CD4-positive, CD25-positive, alpha-beta regulatory T cell (primary cell): ENCODE measurements around the gene SLC9A9. TPM values are rescaled to one million over a fixed set of nuclear protein-coding genes. Genes with fewer than 3 reads are reported as not detected.

Experiments used
- ATAC-seq, 2 donors: fragments of 150-1000 bp; cut with Tn5 transposase; one replicate each; pipeline ENCODE4 v1.10.0; 2021; ENCODE audit warnings: low read depth in 2 of 2, moderate number of reproducible peaks in 2 of 2, moderate library complexity in 1 of 2
- DNase-seq, 3 donors: peaks; one replicate each; pipeline versions ENCODE4 v3.0.0 to v3.0.0-alpha.2; 2012 to 2022; ENCODE audit warnings: mixed read lengths in 1 of 3
- H3K27ac ChIP-seq: one replicate; pipeline ENCODE4 v1.7.0; 2013; ENCODE audit warnings: mild to moderate bottlenecking, low read length; ENCODE audit not compliant: insufficient read depth, poor library complexity, severe bottlenecking
- H3K27me3 ChIP-seq: one replicate; pipeline ENCODE4 v1.7.0; 2013; ENCODE audit warnings: low read length; ENCODE audit not compliant: control insufficient read depth, insufficient read depth
- H3K36me3 ChIP-seq: one replicate; pipeline ENCODE4 v1.7.0; 2013; ENCODE audit warnings: mild to moderate bottlenecking, low read length, moderate library complexity; ENCODE audit not compliant: control insufficient read depth, insufficient read depth
- H3K4me1 ChIP-seq: 2 replicates; pipeline ENCODE4 v1.7.0; 2013; ENCODE audit warnings: mild to moderate bottlenecking, low read length; ENCODE audit not compliant: insufficient read depth, control insufficient read depth, poor library complexity, severe bottlenecking
- H3K4me3 ChIP-seq: one replicate; pipeline ENCODE4 v1.7.0; 2013; ENCODE audit warnings: low read depth, mild to moderate bottlenecking, low read length, moderate library complexity
- H3K9me3 ChIP-seq, 2 experiments: 1 replicate in 1 of 2; 2 replicates in 1 of 2; pipeline ENCODE4 v1.7.0; 2013; ENCODE audit warnings: low read length in 2 of 2, mild to moderate bottlenecking in 1 of 2, moderate library complexity in 1 of 2; ENCODE audit not compliant: control insufficient read depth in 2 of 2
- H3K27ac Mint-ChIP-seq, 3 donors: one replicate each; pipeline ENCODE4 v1.8.0; 2020 to 2022; ENCODE audit warnings: mild to moderate bottlenecking in 3 of 3, mixed read lengths in 3 of 3, moderate library complexity in 2 of 3
- H3K27me3 Mint-ChIP-seq: one replicate; pipeline ENCODE4 v1.8.0; 2022; ENCODE audit warnings: mild to moderate bottlenecking, mixed read lengths
- H3K36me3 Mint-ChIP-seq: one replicate; pipeline ENCODE4 v1.8.0; 2020; ENCODE audit warnings: mixed read lengths
- H3K4me1 Mint-ChIP-seq, 4 donors: one replicate each; pipeline ENCODE4 v1.8.0; 2020 to 2022; ENCODE audit warnings: mixed read lengths in 4 of 4, mild to moderate bottlenecking in 1 of 4
- H3K4me3 Mint-ChIP-seq, 4 donors: one replicate each; pipeline ENCODE4 v1.8.0; 2020 to 2022; ENCODE audit warnings: mild to moderate bottlenecking in 4 of 4, mixed read lengths in 4 of 4, moderate library complexity in 3 of 4
- H3K9me3 Mint-ChIP-seq, 7 donors: one replicate each; pipeline ENCODE4 v1.8.0; 2020 to 2022; ENCODE audit warnings: mixed read lengths in 7 of 7, mild to moderate bottlenecking in 3 of 7, moderate library complexity in 2 of 7
- polyA plus RNA-seq, 4 donors: library from polyadenylated mRNA; unstranded; fragments of 300-500 nt; fragmentation: Illumina TruSeq; gene quantifications; one replicate each; pipeline ENCODE4 v1.2.3, GENCODE V29; 2021
- total RNA-seq: library from RNA; stranded (reverse); gene quantifications from one replicate; pipeline ENCODE4 v1.2.3, GENCODE V29; 2022

SLC9A9 gene
- total and polyA plus RNA-seq, 5 donors from 2014 or later, result 31.7 to 49.3 (median 46.4) TPM

DNA sequence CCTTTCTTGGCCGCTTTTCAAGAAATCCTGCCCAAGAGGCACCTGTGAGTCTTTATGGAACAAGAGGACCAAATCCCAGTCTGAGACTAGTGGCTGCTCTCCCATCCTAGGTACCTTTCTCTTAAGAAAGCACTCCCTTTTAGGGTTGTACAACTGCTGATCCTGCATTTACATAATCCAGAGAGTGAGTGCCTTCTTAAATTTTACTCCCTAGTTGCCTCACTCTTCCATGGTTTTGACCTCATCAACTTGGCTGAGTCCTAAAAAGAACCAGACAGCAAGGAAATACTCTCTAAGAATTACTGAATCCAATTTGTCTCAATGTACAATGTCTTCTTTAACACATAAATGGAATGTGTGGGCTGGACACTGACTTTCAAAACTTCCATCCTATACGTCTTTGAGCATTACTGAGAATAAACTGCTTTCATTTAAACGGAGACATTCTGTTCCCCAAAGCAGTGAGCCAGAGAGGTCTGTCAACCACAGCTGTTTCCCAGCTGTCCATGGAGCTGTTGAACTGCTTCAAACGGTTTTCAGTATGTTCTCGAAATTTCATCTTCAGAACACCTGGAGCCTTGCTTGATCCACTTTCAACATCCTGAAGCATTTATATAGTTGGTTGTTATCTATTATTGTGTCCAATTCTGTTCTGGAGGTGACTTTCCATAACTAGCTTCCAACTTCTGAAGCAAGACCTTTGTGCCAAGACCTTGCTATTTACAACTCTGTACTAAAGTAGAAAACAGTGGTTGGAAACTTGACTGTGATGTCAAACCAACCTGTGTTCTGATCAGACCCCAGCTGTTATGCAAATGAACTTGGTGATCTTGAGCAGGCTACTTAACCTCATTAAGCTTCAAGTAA lies 179.1 kb downstream of the SLC9A9 start:
- ATAC-seq, result no peak
- peaks cover 2 to 13% (median 5%) of the 10 kb centered on the region in 4 donors for H3K4me1 Mint-ChIP-seq

GRCh38 chr3:143668385-143668784 lies 179.9 kb downstream of the SLC9A9 start:
- Histone ChIP-seq H3K4me1 (no peaks in the 10 kb centered on the region), H3K27ac (no peak overlapping the region), H3K36me3 (peaks cover 5% of the 10 kb centered on the region), H3K4me3 (no peak overlapping the region), H3K9me3 (no peaks in the 10 kb centered on the region), H3K27me3 (no peaks in the 10 kb centered on the region)
- H3K27ac Mint-ChIP-seq, result no peak overlapping the region
- peaks cover 0 to 7% (median 3%) of the 10 kb centered on the region in 7 donors for H3K9me3 Mint-ChIP-seq
- no peak for DNase-seq
- no peak overlapping the region for H3K4me3 Mint-ChIP-seq
- ATAC-seq, result no peak
- no peaks in the 10 kb centered on the region for H3K27me3 Mint-ChIP-seq
- peaks cover 14% of the 10 kb centered on the region for H3K36me3 Mint-ChIP-seq
- H3K4me1 Mint-ChIP-seq, result peaks cover 0 to 11% (median 3%) of the 10 kb centered on the region in 4 donors

More for the DNA sequence above, 179.1 kb downstream of the SLC9A9 start:
- H3K27me3 ChIP-seq, result no peaks in the 10 kb centered on the region
- peaks cover 2% of the 10 kb centered on the region for H3K4me1 ChIP-seq
- no peak overlapping the region for H3K27ac ChIP-seq
- Mint-ChIP-seq H3K27ac (no peak overlapping the region), H3K27me3 (no peaks in the 10 kb centered on the region), H3K9me3 (peaks cover 0 to 5% (median 3%) of the 10 kb centered on the region in 7 donors), H3K4me3 (no peak overlapping the region), H3K36me3 (peaks cover 7% of the 10 kb centered on the region)
- DNase-seq, result no peak
- no peak overlapping the region for H3K4me3 ChIP-seq
- H3K9me3 ChIP-seq, result no peaks in the 10 kb centered on the region
- peaks cover 5% of the 10 kb centered on the region for H3K36me3 ChIP-seq

DNA sequence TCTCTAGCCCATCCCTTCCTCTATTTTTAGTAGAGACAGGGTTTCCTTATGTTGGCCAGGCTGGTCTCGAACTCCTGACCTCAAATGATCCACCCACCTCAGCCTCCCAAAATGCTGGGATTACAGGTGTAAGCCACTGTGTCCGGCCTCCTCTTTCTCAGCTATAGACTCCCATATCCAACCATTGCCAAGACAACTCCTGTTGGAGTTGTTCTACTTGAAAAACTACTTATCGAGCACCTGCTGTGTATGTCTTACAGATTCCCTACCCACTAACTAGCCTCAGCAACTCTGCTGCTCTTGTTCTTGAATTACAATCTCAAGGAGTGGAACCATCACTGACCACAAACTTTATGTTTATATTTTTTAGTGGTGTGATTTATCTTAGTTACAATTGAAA lies 186.6 kb downstream of the SLC9A9 start:
- no peak overlapping the region for H3K27ac Mint-ChIP-seq
- Histone ChIP-seq H3K4me3 (no peak overlapping the region), H3K4me1 (no peaks in the 10 kb centered on the region), H3K9me3 (no peaks in the 10 kb centered on the region), H3K27me3 (no peaks in the 10 kb centered on the region), H3K27ac (no peak overlapping the region), H3K36me3 (no peaks in the 10 kb centered on the region)
- no peaks in the 10 kb centered on the region for H3K4me1 Mint-ChIP-seq
- no peaks in the 10 kb centered on the region for H3K27me3 Mint-ChIP-seq
- ATAC-seq, result no peak
- H3K36me3 Mint-ChIP-seq, result peaks cover 30% of the 10 kb centered on the region
- peaks cover 0 to 10% (median 3%) of the 10 kb centered on the region in 7 donors for H3K9me3 Mint-ChIP-seq
- no peak for DNase-seq
- H3K4me3 Mint-ChIP-seq, result no peak overlapping the region

DNA sequence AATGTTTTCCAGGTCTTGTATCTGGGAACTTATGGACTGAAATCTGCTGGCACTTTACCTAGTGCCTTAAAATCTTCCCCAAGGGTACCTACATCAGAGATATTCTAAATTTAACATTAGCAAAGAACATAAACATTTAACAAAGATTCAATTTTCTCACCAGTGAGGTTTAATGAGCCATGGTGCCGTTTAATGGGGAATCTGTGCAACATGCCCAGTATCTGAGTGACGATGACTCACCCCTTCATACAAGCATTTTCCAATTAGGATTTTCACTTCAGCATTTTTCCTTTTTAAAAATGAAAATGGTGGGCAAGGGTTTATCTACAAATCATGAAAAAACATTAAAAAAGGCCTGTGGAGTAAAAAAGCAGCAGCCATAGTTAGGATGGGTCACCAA lies 189.4 kb downstream of the SLC9A9 start:
- no peaks in the 10 kb centered on the region for H3K36me3 ChIP-seq
- ATAC-seq (no peak), DNase-seq (no peak)
- Mint-ChIP-seq H3K36me3 (peaks cover 28% of the 10 kb centered on the region), H3K9me3 (peaks cover 0 to 4% (median 0%) of the 10 kb centered on the region in 7 donors), H3K27me3 (no peaks in the 10 kb centered on the region), H3K27ac (no peak overlapping the region), H3K4me3 (no peak overlapping the region), H3K4me1 (peaks cover 0 to 6% (median 0%) of the 10 kb centered on the region in 4 donors)
- no peaks in the 10 kb centered on the region for H3K9me3 ChIP-seq
- H3K4me1 ChIP-seq, result no peaks in the 10 kb centered on the region
- no peak overlapping the region for H3K4me3 ChIP-seq
- H3K27me3 ChIP-seq, result no peaks in the 10 kb centered on the region
- H3K27ac ChIP-seq, result no peak overlapping the region

GRCh38 chr3:143658116-143658515 lies 190.2 kb downstream of the SLC9A9 start:
- Mint-ChIP-seq H3K27me3 (no peaks in the 10 kb centered on the region), H3K27ac (no peak overlapping the region), H3K9me3 (peaks cover 0 to 3% (median 0%) of the 10 kb centered on the region in 7 donors), H3K4me3 (no peak overlapping the region), H3K36me3 (peaks cover 23% of the 10 kb centered on the region), H3K4me1 (peaks cover 0 to 12% (median 0%) of the 10 kb centered on the region in 4 donors)
- no peak overlapping the region for H3K4me3 ChIP-seq
- no peaks in the 10 kb centered on the region for H3K36me3 ChIP-seq
- no peak overlapping the region for H3K27ac ChIP-seq
- no peaks in the 10 kb centered on the region for H3K27me3 ChIP-seq
- no peaks in the 10 kb centered on the region for H3K9me3 ChIP-seq
- H3K4me1 ChIP-seq, result no peaks in the 10 kb centered on the region
- DNase-seq, result no peak
- ATAC-seq, result no peak

GRCh38 chr3:143657391-143657790 lies 190.9 kb downstream of the SLC9A9 start:
- H3K4me3 ChIP-seq, result no peak overlapping the region
- Mint-ChIP-seq H3K4me1 (peaks cover 0 to 12% (median 0%) of the 10 kb centered on the region in 4 donors), H3K4me3 (no peak overlapping the region), H3K9me3 (peaks cover 0 to 3% (median 0%) of the 10 kb centered on the region in 7 donors), H3K27me3 (no peaks in the 10 kb centered on the region), H3K27ac (no peak overlapping the region), H3K36me3 (peaks cover 30% of the 10 kb centered on the region)
- peaks cover 2% of the 10 kb centered on the region for H3K36me3 ChIP-seq
- DNase-seq (no peak), ATAC-seq (no peak)
- no peak overlapping the region for H3K27ac ChIP-seq
- H3K4me1 ChIP-seq, result no peaks in the 10 kb centered on the region
- no peaks in the 10 kb centered on the region for H3K27me3 ChIP-seq
- H3K9me3 ChIP-seq, result no peaks in the 10 kb centered on the region

GRCh38 chr3:143654906-143655305 lies 193.4 kb downstream of the SLC9A9 start:
- H3K9me3 Mint-ChIP-seq, result peaks cover 0 to 3% (median 0%) of the 10 kb centered on the region in 7 donors
- peaks cover 0 to 12% (median 1%) of the 10 kb centered on the region in 4 donors for H3K4me1 Mint-ChIP-seq

More at GRCh38 chr3:143654906-143655305, 193.4 kb downstream of the SLC9A9 start:
- no peaks in the 10 kb centered on the region for H3K9me3 ChIP-seq
- no peak overlapping the region for H3K4me3 ChIP-seq
- no peak overlapping the region for H3K27ac Mint-ChIP-seq
- no peaks in the 10 kb centered on the region for H3K27me3 Mint-ChIP-seq
- H3K4me3 Mint-ChIP-seq, result no peak overlapping the region
- peaks cover 17% of the 10 kb centered on the region for H3K36me3 ChIP-seq
- no peaks in the 10 kb centered on the region for H3K27me3 ChIP-seq
- ATAC-seq (no peak), DNase-seq (no peak)
- no peak overlapping the region for H3K27ac ChIP-seq
- H3K4me1 ChIP-seq, result no peaks in the 10 kb centered on the region
- H3K36me3 Mint-ChIP-seq, result peaks cover 45% of the 10 kb centered on the region
